ENCODE results near the gene HS2ST1. TPM values are rescaled to one million over a fixed set of nuclear protein-coding genes. Genes with fewer than 3 reads are reported as not detected.

Gene HS2ST1
- total RNA-seq, 1 experiment from 2014 or later = 30.1 TPM

DNA sequence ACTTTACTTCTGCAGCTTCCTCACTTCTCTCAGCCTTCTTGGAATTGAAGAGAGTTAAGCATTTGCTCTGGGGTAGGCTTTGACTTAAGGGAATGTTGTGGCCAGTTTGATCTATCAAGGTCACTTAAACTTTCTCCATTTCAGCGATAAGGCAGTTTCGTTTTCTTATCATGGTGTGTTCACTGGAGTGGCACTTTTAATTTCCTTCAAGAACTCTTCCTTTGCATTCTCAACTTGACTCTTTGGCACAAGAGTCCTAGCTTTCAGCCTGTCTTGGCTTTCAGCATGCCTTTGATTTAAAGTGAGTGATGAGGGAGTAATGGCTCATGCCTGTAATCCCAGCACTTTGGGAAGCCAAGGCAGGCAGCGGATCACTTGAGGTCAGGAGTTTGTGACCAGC is 38.7 kb downstream of the HS2ST1 start (continued):
- TF ChIP-seq, protein P1, sequence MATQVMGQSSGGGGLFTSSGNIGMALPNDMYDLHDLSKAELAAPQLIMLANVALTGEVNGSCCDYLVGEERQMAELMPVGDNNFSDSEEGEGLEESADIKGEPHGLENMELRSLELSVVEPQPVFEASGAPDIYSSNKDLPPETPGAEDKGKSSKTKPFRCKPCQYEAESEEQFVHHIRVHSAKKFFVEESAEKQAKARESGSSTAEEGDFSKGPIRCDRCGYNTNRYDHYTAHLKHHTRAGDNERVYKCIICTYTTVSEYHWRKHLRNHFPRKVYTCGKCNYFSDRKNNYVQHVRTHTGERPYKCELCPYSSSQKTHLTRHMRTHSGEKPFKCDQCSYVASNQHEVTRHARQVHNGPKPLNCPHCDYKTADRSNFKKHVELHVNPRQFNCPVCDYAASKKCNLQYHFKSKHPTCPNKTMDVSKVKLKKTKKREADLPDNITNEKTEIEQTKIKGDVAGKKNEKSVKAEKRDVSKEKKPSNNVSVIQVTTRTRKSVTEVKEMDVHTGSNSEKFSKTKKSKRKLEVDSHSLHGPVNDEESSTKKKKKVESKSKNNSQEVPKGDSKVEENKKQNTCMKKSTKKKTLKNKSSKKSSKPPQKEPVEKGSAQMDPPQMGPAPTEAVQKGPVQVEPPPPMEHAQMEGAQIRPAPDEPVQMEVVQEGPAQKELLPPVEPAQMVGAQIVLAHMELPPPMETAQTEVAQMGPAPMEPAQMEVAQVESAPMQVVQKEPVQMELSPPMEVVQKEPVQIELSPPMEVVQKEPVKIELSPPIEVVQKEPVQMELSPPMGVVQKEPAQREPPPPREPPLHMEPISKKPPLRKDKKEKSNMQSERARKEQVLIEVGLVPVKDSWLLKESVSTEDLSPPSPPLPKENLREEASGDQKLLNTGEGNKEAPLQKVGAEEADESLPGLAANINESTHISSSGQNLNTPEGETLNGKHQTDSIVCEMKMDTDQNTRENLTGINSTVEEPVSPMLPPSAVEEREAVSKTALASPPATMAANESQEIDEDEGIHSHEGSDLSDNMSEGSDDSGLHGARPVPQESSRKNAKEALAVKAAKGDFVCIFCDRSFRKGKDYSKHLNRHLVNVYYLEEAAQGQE (IDR thresholded peaks at IDR 0.05; ENCODE audit: low read depth) = no peak
- no peak for TF ChIP-seq SRF (IDR thresholded peaks at IDR 0.05; ENCODE audit: low read depth)

DNA sequence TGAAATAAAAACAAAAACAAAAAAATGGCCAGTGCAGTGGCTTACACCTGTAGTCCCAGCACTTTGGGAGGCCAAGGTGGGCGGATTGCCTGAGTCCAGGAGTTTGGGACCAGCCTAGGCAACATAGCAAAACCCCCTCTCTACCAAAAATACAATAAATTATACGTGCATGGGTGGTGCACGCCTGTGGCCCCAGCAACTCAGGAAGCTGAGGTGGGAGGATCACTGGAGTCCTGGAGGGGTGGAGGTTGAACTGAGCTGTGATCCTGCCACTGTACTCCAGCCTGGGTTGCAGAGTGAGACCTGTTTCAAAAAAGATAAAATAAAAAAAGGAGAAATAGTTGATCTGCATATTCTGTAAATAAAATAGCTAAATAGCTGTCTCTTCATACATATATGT is 41.2 kb downstream of the HS2ST1 start:
- no peaks in the 10 kb centered on the region for H3K9me3 ChIP-seq (ENCODE audit: control insufficient read depth in 1 of 2, insufficient read depth in 1 of 2, low read depth in 1 of 2, low read length in 2 of 2)
- TF ChIP-seq, protein P2, sequence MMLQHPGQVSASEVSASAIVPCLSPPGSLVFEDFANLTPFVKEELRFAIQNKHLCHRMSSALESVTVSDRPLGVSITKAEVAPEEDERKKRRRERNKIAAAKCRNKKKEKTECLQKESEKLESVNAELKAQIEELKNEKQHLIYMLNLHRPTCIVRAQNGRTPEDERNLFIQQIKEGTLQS (IDR thresholded peaks at IDR 0.05) = no peak
- no peak for TF ChIP-seq POLR2AphosphoS5 (IDR thresholded peaks at IDR 0.05; ENCODE audit: low read depth, low read length)
- TF ChIP-seq POLR2A (IDR thresholded peaks at IDR 0.05; ENCODE audit: borderline replicate concordance, extremely low read depth, insufficient read depth, insufficient read length) = no peak
- TF ChIP-seq FOSL1 (IDR thresholded peaks at IDR 0.05; ENCODE audit: low read depth) = no peak
- no peak for TF ChIP-seq TCF7L2 (IDR thresholded peaks at IDR 0.05; ENCODE audit: borderline replicate concordance, extremely low read depth, insufficient read depth, insufficient read length)
- TF ChIP-seq, protein P3, sequence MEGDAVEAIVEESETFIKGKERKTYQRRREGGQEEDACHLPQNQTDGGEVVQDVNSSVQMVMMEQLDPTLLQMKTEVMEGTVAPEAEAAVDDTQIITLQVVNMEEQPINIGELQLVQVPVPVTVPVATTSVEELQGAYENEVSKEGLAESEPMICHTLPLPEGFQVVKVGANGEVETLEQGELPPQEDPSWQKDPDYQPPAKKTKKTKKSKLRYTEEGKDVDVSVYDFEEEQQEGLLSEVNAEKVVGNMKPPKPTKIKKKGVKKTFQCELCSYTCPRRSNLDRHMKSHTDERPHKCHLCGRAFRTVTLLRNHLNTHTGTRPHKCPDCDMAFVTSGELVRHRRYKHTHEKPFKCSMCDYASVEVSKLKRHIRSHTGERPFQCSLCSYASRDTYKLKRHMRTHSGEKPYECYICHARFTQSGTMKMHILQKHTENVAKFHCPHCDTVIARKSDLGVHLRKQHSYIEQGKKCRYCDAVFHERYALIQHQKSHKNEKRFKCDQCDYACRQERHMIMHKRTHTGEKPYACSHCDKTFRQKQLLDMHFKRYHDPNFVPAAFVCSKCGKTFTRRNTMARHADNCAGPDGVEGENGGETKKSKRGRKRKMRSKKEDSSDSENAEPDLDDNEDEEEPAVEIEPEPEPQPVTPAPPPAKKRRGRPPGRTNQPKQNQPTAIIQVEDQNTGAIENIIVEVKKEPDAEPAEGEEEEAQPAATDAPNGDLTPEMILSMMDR (IDR thresholded peaks at IDR 0.05 in 2 of 3, conservative IDR thresholded peaks at IDR 0.05 in 1 of 3; ENCODE audit: borderline replicate concordance in 1 of 3, insufficient read depth in 1 of 3, low read depth in 2 of 3, low read length in 2 of 3) = no peak
- TF ChIP-seq, protein P1 (IDR thresholded peaks at IDR 0.05; ENCODE audit: low read depth) = no peak
- no peak for TF ChIP-seq EZH2phosphoT487 (IDR thresholded peaks at IDR 0.05; ENCODE audit: borderline replicate concordance)
- TF ChIP-seq ZFX (IDR thresholded peaks at IDR 0.05) = no peak
- no peaks in the 10 kb centered on the region for H4K20me1 ChIP-seq (ENCODE audit: insufficient read depth)
- no peak overlapping the region for H2AFZ ChIP-seq (ENCODE audit: low read depth, low read length, poor library complexity, severe bottlenecking)
- RAD21 ChIA-PET (ENCODE audit: low non-redundant PET in 1 of 2, low total read pairs in 2 of 2, uncharacterized antibody in 2 of 2, unreplicated experiment in 2 of 2) = no interaction called here
- no peaks in the 10 kb centered on the region for H3K4me1 ChIP-seq (ENCODE audit: control insufficient read depth in 1 of 2, insufficient read depth in 2 of 2, low read length in 2 of 2)
- POLR2A ChIA-PET = no interaction called here
- no peak overlapping the region for H3K27ac ChIP-seq (ENCODE audit: low read depth, low read length)
- no peaks in the 10 kb centered on the region for H3K36me3 ChIP-seq (ENCODE audit: control insufficient read depth in 1 of 2, insufficient read depth in 2 of 2, low read length in 2 of 2)
- H3K4me3 ChIP-seq (replicated peaks in 1 of 2; ENCODE audit: low read depth in 1 of 2, low read length in 2 of 2) = no peak overlapping the region
- H3K9me2 ChIP-seq (ENCODE audit: insufficient read depth) = no peaks in the 10 kb centered on the region
- BruUV-seq (replicated peaks) = no TSS peak
- no peaks in the 10 kb centered on the region for H3K27me3 ChIP-seq (ENCODE audit: insufficient read depth, low read length)
- intact Hi-C loops (cut with micrococcal nuclease) = no loop called here
- peaks cover 11% of the 10 kb centered on the region for H3K79me2 ChIP-seq (ENCODE audit: insufficient read depth, low read length)
- ATAC-seq = no peak
- no peak overlapping the region for H3K9ac ChIP-seq (ENCODE audit: low read length)
- no peak overlapping the region for H3K4me2 ChIP-seq (ENCODE audit: low read length)
- no peak for DNase-seq (ENCODE audit: low read depth, low spot score)
- CTCF ChIA-PET = interaction anchor here (1.5 kb wide), 1 partner anchor 9 kb away, joined by 4 read pairs; no protein-coding TSS in a partner anchor

All from HCT116 (cell line).